OCI-LY7 (cell line): ENCODE data around the gene KIF1A. TPM values are rescaled to one million over a fixed set of nuclear protein-coding genes. Genes with fewer than 3 reads are reported as not detected.

Experiments
- BruUV-seq: library from RNA; stranded (reverse); fragments of 400-500 nt; replicated peaks from 2 replicates; lab custom pipeline; 2021; lab: Mats Ljungman, UMichigan
- CTCF ChIA-PET: fragments of 300-600 bp; sonication (Branson Sonifier 250); formaldehyde crosslinking; loops from one replicate; lab custom pipeline; 2022; ENCODE audit warnings: antibody characterized with exemption; ENCODE audit not compliant: unreplicated experiment; lab: Charles Lee
- POLR2A ChIA-PET: fragments of 300-600 bp; sonication (Branson Sonifier 250); formaldehyde crosslinking; loops from one replicate; lab custom pipeline; 2022; ENCODE audit warnings: antibody characterized with exemption; lab: Charles Lee
- DNase-seq: peaks from one replicate; pipeline ENCODE4 v3.0.0-alpha.2; 2015; ENCODE audit warnings: low spot score
- H2AFZ ChIP-seq: fragments of 200-600 bp; sonication (generic), shearing (Covaris generic); 2 replicates; pipeline ENCODE4 v1.6.1; 2014; ENCODE audit warnings: mild to moderate bottlenecking, antibody characterized with exemption, low read length, moderate library complexity
- H3K27ac ChIP-seq: fragments of 200-600 bp; sonication (generic); 2 replicates; pipeline ENCODE4 v1.5.1; 2014; ENCODE audit warnings: mixed run types, low read depth, mild to moderate bottlenecking, moderate library complexity, low read length, inconsistent platforms; ENCODE audit not compliant: poor library complexity, severe bottlenecking
- H3K36me3 ChIP-seq: fragments of 200-600 bp; sonication (generic); 2 replicates; pipeline ENCODE4 v1.6.1; 2014; ENCODE audit warnings: mild to moderate bottlenecking, antibody characterized with exemption, low read length, moderate library complexity, mixed read lengths; ENCODE audit not compliant: insufficient read depth
- H3K4me1 ChIP-seq: fragments of 200-600 bp; sonication (generic); 2 replicates; pipeline ENCODE4 v1.5.1; 2014; ENCODE audit warnings: mild to moderate bottlenecking, low read length; ENCODE audit not compliant: insufficient read depth, poor library complexity, severe bottlenecking
- H3K4me2 ChIP-seq: fragments of 200-600 bp; sonication (generic); 2 replicates; pipeline ENCODE4 v1.6.1; 2014; ENCODE audit warnings: mild to moderate bottlenecking, low read length
- H3K4me3 ChIP-seq: fragments of 200-600 bp; sonication (generic); 2 replicates; pipeline ENCODE4 v1.5.1; 2014; ENCODE audit warnings: mild to moderate bottlenecking, low read depth, low read length; ENCODE audit not compliant: poor library complexity, severe bottlenecking
- H3K79me2 ChIP-seq: fragments of 200-600 bp; sonication (generic); 2 replicates; pipeline ENCODE4 v1.6.1; 2016; ENCODE audit warnings: low read depth, mild to moderate bottlenecking, low read length, moderate library complexity, mixed read lengths; ENCODE audit not compliant: insufficient read depth
- H3K9me2 ChIP-seq: fragments of 200-600 bp; sonication (generic); 2 replicates; pipeline ENCODE4 v1.6.1; 2016; ENCODE audit warnings: mild to moderate bottlenecking, low read length, mixed read lengths; ENCODE audit not compliant: insufficient read depth
- H3K9me3 ChIP-seq: fragments of 200-600 bp; sonication (generic); 2 replicates; pipeline ENCODE4 v1.6.1; 2014; ENCODE audit warnings: mild to moderate bottlenecking, mixed run types, low read length, mixed read lengths
- H4K20me1 ChIP-seq: fragments of 200-600 bp; sonication (generic); 2 replicates; pipeline ENCODE4 v1.6.1; 2014; ENCODE audit warnings: mild to moderate bottlenecking, antibody characterized with exemption, low read length, moderate library complexity, mixed read lengths; ENCODE audit not compliant: insufficient read depth
- EZH2phosphoT487 ChIP-seq: fragments of 200-600 bp; sonication (generic); IDR thresholded peaks from 2 replicates; pipeline ENCODE4 v1.6.1; 2018; ENCODE audit warnings: low read depth, borderline replicate concordance, mild to moderate bottlenecking, mixed run types, antibody characterized with exemption, low read length, moderate library complexity, mixed read lengths
- intact Hi-C: fragments of 100-400 bp; cut with micrococcal nuclease; formaldehyde crosslinking; loops from one replicate; pipeline ENCODE4 v1.10.0; 2022; ENCODE audit not compliant: unreplicated experiment
- total RNA-seq, 2 experiments: library from RNA; depleted of rRNA in 1 of 2; stranded (reverse); fragments of >200 nt in 1 of 2; shearing (Covaris generic) in 1 of 2; gene quantifications; 2 replicates each; pipeline ENCODE4 v1.2.3, GENCODE V29; 2014 to 2022
- TF ChIP-seq, protein P1 (sequence below): fragments of 200-600 bp; sonication (generic); conservative IDR thresholded peaks from 2 replicates; pipeline ENCODE4 v1.5.1; 2014; ENCODE audit warnings: mild to moderate bottlenecking, antibody characterized with exemption, low read length, moderate library complexity, mixed read lengths

Gene KIF1A
- total RNA-seq, 2 experiments from 2014 or later, result not detected

DNA sequence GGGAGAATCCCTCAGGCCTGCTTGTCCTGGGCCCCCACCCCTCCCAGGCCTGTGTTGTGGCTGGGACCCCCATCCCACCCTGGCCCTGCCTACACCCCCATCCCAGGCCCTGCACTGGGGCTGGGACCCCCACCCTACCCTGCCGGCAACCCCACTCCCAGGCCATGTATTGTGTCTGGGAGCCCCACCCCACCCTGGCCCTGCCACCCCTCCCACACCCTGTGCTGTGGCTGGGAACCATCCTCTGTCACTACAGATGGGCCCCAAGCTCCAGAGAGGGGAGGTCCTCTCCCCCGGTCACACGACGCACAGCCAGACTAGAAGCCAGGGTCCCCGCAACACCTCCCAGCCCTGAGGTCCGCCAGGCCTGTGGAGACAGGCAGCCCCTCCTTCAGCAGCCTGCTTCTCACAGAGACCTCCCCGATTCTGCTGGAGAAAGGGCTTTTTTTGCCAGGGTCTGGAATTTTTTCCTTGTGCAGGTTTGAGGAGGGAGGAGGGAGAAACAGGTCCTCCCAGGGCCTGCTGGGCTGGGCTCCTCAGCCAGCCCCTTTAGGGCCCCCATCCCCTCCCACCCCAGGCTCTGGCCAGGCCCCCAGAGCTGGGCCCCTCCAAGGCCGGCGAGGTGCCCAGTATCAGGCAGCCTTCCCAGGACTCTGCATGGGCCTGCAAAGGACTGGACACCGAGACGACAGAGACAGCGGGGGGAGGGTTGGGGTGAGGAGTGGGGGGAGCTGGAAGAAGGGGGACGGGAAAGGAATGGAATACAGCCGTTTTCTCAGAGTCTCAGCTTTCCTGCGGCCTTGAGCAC is 28.0 kb downstream of the KIF1A start:
- BruUV-seq, result no TSS peak
- Histone ChIP-seq H3K9me3 (no peaks in the 10 kb centered on the region), H4K20me1 (no peaks in the 10 kb centered on the region), H3K9me2 (no peaks in the 10 kb centered on the region), H3K27ac (no peak overlapping the region), H3K4me3 (no peak overlapping the region), H3K4me1 (no peaks in the 10 kb centered on the region), H3K4me2 (no peak overlapping the region), H3K79me2 (no peaks in the 10 kb centered on the region), H3K36me3 (no peaks in the 10 kb centered on the region), H2AFZ (no peak overlapping the region)
- no peak for DNase-seq
- no peak for TF ChIP-seq EZH2phosphoT487
- TF ChIP-seq, protein P1, sequence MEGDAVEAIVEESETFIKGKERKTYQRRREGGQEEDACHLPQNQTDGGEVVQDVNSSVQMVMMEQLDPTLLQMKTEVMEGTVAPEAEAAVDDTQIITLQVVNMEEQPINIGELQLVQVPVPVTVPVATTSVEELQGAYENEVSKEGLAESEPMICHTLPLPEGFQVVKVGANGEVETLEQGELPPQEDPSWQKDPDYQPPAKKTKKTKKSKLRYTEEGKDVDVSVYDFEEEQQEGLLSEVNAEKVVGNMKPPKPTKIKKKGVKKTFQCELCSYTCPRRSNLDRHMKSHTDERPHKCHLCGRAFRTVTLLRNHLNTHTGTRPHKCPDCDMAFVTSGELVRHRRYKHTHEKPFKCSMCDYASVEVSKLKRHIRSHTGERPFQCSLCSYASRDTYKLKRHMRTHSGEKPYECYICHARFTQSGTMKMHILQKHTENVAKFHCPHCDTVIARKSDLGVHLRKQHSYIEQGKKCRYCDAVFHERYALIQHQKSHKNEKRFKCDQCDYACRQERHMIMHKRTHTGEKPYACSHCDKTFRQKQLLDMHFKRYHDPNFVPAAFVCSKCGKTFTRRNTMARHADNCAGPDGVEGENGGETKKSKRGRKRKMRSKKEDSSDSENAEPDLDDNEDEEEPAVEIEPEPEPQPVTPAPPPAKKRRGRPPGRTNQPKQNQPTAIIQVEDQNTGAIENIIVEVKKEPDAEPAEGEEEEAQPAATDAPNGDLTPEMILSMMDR, result no peak
- CTCF ChIA-PET, result no interaction called here
- POLR2A ChIA-PET, result no interaction called here
- intact Hi-C loops, result no loop called here

DNA sequence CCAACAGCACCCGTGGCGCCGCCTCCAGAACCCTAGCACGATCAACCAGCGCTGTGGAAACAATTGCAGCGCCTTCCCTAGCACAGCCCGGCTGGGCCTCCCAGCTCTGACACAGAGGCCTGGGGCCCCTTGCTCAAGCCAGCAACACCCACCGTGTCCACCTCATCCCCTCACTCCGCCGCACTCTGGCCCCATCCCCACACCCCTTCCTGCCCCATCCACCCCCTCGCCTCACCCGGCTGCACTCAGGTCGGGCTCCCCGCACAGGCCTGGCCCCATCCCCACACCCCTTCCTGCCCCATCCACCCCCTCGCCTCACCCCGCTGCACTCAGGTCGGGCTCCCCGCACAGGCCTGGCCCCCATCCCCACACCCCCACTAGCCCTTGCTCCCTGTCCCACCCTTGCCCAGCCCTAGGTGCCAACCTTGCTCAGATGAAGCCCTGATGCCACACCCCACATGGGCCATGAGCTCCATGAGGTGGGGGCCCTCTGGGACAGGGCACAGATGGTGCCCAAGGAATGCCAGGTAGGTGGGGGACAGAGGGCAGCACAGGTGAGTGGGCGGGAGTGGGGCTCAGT is 28.7 kb downstream of the KIF1A start:
- BruUV-seq, result no TSS peak
- no peak overlapping the region for H2AFZ ChIP-seq
- H3K4me1 ChIP-seq, result no peaks in the 10 kb centered on the region
- TF ChIP-seq, protein P1, result no peak
- no peak for TF ChIP-seq EZH2phosphoT487
- H3K36me3 ChIP-seq, result no peaks in the 10 kb centered on the region
- H3K4me2 ChIP-seq, result no peak overlapping the region
- no peaks in the 10 kb centered on the region for H3K9me3 ChIP-seq
- H3K9me2 ChIP-seq, result no peaks in the 10 kb centered on the region
- CTCF ChIA-PET, result no interaction called here
- no peaks in the 10 kb centered on the region for H3K79me2 ChIP-seq
- H3K27ac ChIP-seq, result no peak overlapping the region
- POLR2A ChIA-PET, result no interaction called here
- H3K4me3 ChIP-seq, result no peak overlapping the region
- DNase-seq, result no peak
- intact Hi-C loops, result no loop called here
- H4K20me1 ChIP-seq, result no peaks in the 10 kb centered on the region
